H1 (cell line): ENCODE measurements around the gene GASK1B. TPM values are rescaled to one million over a fixed set of nuclear protein-coding genes. Genes with fewer than 3 reads are reported as not detected.

ENCODE experiments used
- CTCF ChIA-PET: fragments of 300-600 bp; sonication (Branson Sonifier 250); formaldehyde crosslinking; loops from one replicate; lab custom pipeline; 2021; ENCODE audit not compliant: partially characterized antibody; lab: Charles Lee
- POLR2A ChIA-PET: fragments of 300-600 bp; sonication (Branson Sonifier 250); formaldehyde crosslinking; loops from one replicate; lab custom pipeline; 2021; ENCODE audit warnings: inconsistent platforms; ENCODE audit not compliant: partially characterized antibody; lab: Charles Lee
- DNase-seq, 2 experiments: peaks; one replicate each; pipeline versions ENCODE4 v3.0.0 to v3.0.0-alpha.2; 2010 to 2022; ENCODE audit warnings: low spot score in 2 of 2, low read depth in 1 of 2, mixed read lengths in 1 of 2
- FAIRE-seq: peaks from 2 replicates; lab custom pipeline; 2011; peaks lifted over from hg19 to GRCh38; lab: Jason Lieb, UNC
- H2AFZ ChIP-seq: 2 replicates; pipeline ENCODE4 v1.8.1; 2012; ENCODE audit warnings: low read length, inconsistent platforms
- H2AK5ac ChIP-seq: 2 replicates; pipeline ENCODE4 v1.6.1; 2013; ENCODE audit warnings: low read depth, low read length
- H2BK120ac ChIP-seq: replicated peaks from 2 replicates; pipeline ENCODE3; 2013; ENCODE audit warnings: low read depth, low read length, inconsistent platforms
- H2BK12ac ChIP-seq: 2 replicates; pipeline ENCODE4 v1.6.1; 2013; ENCODE audit warnings: low read depth, low read length
- H2BK15ac ChIP-seq: 2 replicates; pipeline ENCODE4 v1.6.1; 2013; ENCODE audit warnings: low read length
- H2BK20ac ChIP-seq: 2 replicates; pipeline ENCODE4 v1.6.1; 2013; ENCODE audit warnings: low read length
- H2BK5ac ChIP-seq: 2 replicates; pipeline ENCODE4 v1.6.1; 2013; ENCODE audit warnings: low read depth, low read length
- H3K14ac ChIP-seq: 2 replicates; pipeline ENCODE4 v1.6.1; 2013; ENCODE audit warnings: inconsistent platforms; ENCODE audit not compliant: insufficient read length
- H3K18ac ChIP-seq: 2 replicates; pipeline ENCODE4 v1.6.1; 2013; ENCODE audit warnings: low read length; ENCODE audit errors: extremely low read depth
- H3K23ac ChIP-seq: 2 replicates; pipeline ENCODE4 v1.6.1; 2013; ENCODE audit warnings: inconsistent platforms; ENCODE audit not compliant: insufficient read length
- H3K23me2 ChIP-seq: 2 replicates; pipeline ENCODE4 v1.6.1; 2013; ENCODE audit warnings: low read depth, low read length
- H3K27ac ChIP-seq: 2 replicates; pipeline ENCODE4 v1.6.1; 2011; ENCODE audit warnings: low read depth, low read length, inconsistent platforms
- H3K27me3 ChIP-seq, 4 experiments: replicated peaks in 1 of 4; 1 replicate in 1 of 4; 2 replicates in 3 of 4; pipeline versions ENCODE4 v1.6.1 to v1.8.1; 2011 to 2013; ENCODE audit warnings: low read length in 3 of 4, mild to moderate bottlenecking in 3 of 4, inconsistent platforms in 2 of 4, mixed read lengths in 2 of 4, moderate library complexity in 1 of 4; ENCODE audit not compliant: control insufficient read depth in 3 of 4, insufficient read depth in 3 of 4; ENCODE audit errors: extremely low read depth in 1 of 4
- H3K36me3 ChIP-seq, 4 experiments: 2 replicates each; pipeline versions ENCODE4 v1.6.1 to v1.8.1; 2011 to 2013; ENCODE audit warnings: mild to moderate bottlenecking in 4 of 4, low read length in 3 of 4, moderate library complexity in 2 of 4, control low read depth in 1 of 4, inconsistent platforms in 1 of 4; ENCODE audit not compliant: insufficient read depth in 4 of 4, control insufficient read depth in 2 of 4
- H3K4ac ChIP-seq: replicated peaks from 2 replicates; pipeline ENCODE3; 2013; ENCODE audit warnings: low read length, low read depth, mixed read lengths, inconsistent platforms; ENCODE audit not compliant: insufficient read length
- H3K4me1 ChIP-seq, 4 experiments: replicated peaks in 1 of 4; 1 replicate in 1 of 4; 2 replicates in 3 of 4; pipeline versions ENCODE4 v1.6.1 to v1.8.1; 2011 to 2013; ENCODE audit warnings: low read length in 3 of 4, inconsistent platforms in 2 of 4, mixed read lengths in 1 of 4; ENCODE audit not compliant: insufficient read depth in 4 of 4, control insufficient read depth in 3 of 4
- H3K4me2 ChIP-seq, 2 experiments: 2 replicates each; pipeline versions ENCODE4 v1.6.1 to v1.8.1; 2011 to 2013; ENCODE audit warnings: low read depth in 2 of 2, low read length in 2 of 2, control low read depth in 1 of 2, inconsistent platforms in 1 of 2, mild to moderate bottlenecking in 1 of 2; ENCODE audit not compliant: insufficient read depth in 1 of 2
- H3K4me3 ChIP-seq, 4 experiments: fragments of 200-600, 300-600 bp in 1 of 4; sonication (generic), shearing (Covaris generic), sonication (Bioruptor Twin) in 1 of 4; 2 replicates each; pipeline versions ENCODE4 v1.5.1 to v1.8.1; 2011 to 2016; ENCODE audit warnings: low read length in 4 of 4, low read depth in 3 of 4, control low read depth in 2 of 4, inconsistent platforms in 2 of 4, mild to moderate bottlenecking in 2 of 4, mixed read lengths in 1 of 4, moderate library complexity in 1 of 4; ENCODE audit not compliant: insufficient read depth in 2 of 4; ENCODE audit errors: extremely low read depth in 1 of 4
- H3K56ac ChIP-seq: replicated peaks from 2 replicates; pipeline ENCODE3; 2013; ENCODE audit warnings: low read depth, mild to moderate bottlenecking, mixed read lengths, low read length, inconsistent platforms; ENCODE audit not compliant: insufficient read length
- H3K79me1 ChIP-seq: 2 replicates; pipeline ENCODE4 v1.6.1; 2013; ENCODE audit warnings: low read depth, low read length, control low read depth
- H3K79me2 ChIP-seq, 2 experiments: 2 replicates each; pipeline versions ENCODE4 v1.6.1 to v1.8.1; 2012 to 2013; ENCODE audit warnings: low read length in 2 of 2, mild to moderate bottlenecking in 2 of 2, inconsistent platforms in 1 of 2; ENCODE audit not compliant: insufficient read depth in 2 of 2, control insufficient read depth in 1 of 2
- H3K9ac ChIP-seq, 4 experiments: replicated peaks in 1 of 4; 1 replicate in 1 of 4; 2 replicates in 3 of 4; pipeline versions ENCODE4 v1.6.1 to v1.8.1; 2011 to 2013; ENCODE audit warnings: low read depth in 3 of 4, low read length in 3 of 4, control low read depth in 2 of 4, mild to moderate bottlenecking in 2 of 4, moderate library complexity in 2 of 4, inconsistent platforms in 1 of 4; ENCODE audit errors: extremely low read depth in 1 of 4
- H3K9me3 ChIP-seq, 2 experiments: 2 replicates each; pipeline versions ENCODE4 v1.6.1 to v1.8.1; 2012 to 2013; ENCODE audit warnings: mild to moderate bottlenecking in 2 of 2, moderate library complexity in 2 of 2, control low read depth in 1 of 2, inconsistent platforms in 1 of 2, low read depth in 1 of 2, low read length in 1 of 2, mixed read lengths in 1 of 2; ENCODE audit not compliant: insufficient read depth in 2 of 2
- H4K20me1 ChIP-seq, 2 experiments: replicated peaks in 1 of 2; 2 replicates each; pipeline versions ENCODE3 to v1.8.1; 2011 to 2013; ENCODE audit warnings: inconsistent platforms in 2 of 2, low read length in 2 of 2, mild to moderate bottlenecking in 1 of 2; ENCODE audit not compliant: insufficient read depth in 2 of 2, control insufficient read depth in 1 of 2
- H4K5ac ChIP-seq: 2 replicates; pipeline ENCODE4 v1.6.1; 2013; ENCODE audit warnings: low read length, low read depth, mixed read lengths, inconsistent platforms; ENCODE audit not compliant: insufficient read length
- H4K8ac ChIP-seq: 2 replicates; pipeline ENCODE4 v1.8.0; 2013; ENCODE audit warnings: mild to moderate bottlenecking, moderate library complexity, low read length, inconsistent platforms; ENCODE audit not compliant: insufficient read depth; ENCODE audit errors: extremely low read depth
- H4K91ac ChIP-seq: replicated peaks from 2 replicates; pipeline ENCODE3; 2013; ENCODE audit warnings: low read length, mixed read lengths, inconsistent platforms; ENCODE audit not compliant: insufficient read length
- ATF3 ChIP-seq: IDR thresholded peaks from 2 replicates; pipeline ENCODE4 v1.6.1; 2011; ENCODE audit warnings: low read depth, mild to moderate bottlenecking, low read length; ENCODE audit not compliant: insufficient read depth
- BACH1 ChIP-seq: IDR thresholded peaks from 2 replicates; pipeline ENCODE4 v1.6.1; 2012; ENCODE audit warnings: low read length, improper control_type of control experiment
- BRCA1 ChIP-seq: IDR thresholded peaks from 2 replicates; pipeline ENCODE4 v1.6.1; 2012; ENCODE audit warnings: low read depth, low read length, improper control_type of control experiment
- EGR1 ChIP-seq: IDR thresholded peaks from 2 replicates; pipeline ENCODE4 v1.6.1; 2011; ENCODE audit warnings: low read depth, low read length, borderline replicate concordance
- JUN ChIP-seq: IDR thresholded peaks from 2 replicates; pipeline ENCODE4 v1.6.1; 2011; ENCODE audit warnings: low read depth, mild to moderate bottlenecking, improper control_type of control experiment, low read length
- RAD21 ChIP-seq, 2 experiments: IDR thresholded peaks in 1 of 2; conservative IDR thresholded peaks in 1 of 2; 2 replicates each; pipeline ENCODE4 v1.6.1; 2011; ENCODE audit warnings: low read depth in 2 of 2, low read length in 2 of 2, improper control_type of control experiment in 1 of 2, inconsistent platforms in 1 of 2, mild to moderate bottlenecking in 1 of 2, moderate library complexity in 1 of 2
- RNF2 ChIP-seq: fragments of 200-900, 300-1000 bp; sonication (generic); IDR thresholded peaks from 2 replicates; pipeline ENCODE4 v1.7.1; 2016; ENCODE audit warnings: borderline replicate concordance, low read depth, mild to moderate bottlenecking, antibody characterized with exemption, low read length; ENCODE audit not compliant: poor library complexity, severe bottlenecking; ENCODE audit errors: missing control alignments
- SIRT6 ChIP-seq: IDR thresholded peaks from one replicate; pipeline ENCODE4 v1.7.1; 2012; ENCODE audit warnings: low read length, inconsistent platforms
- TEAD4 ChIP-seq: IDR thresholded peaks from 2 replicates; pipeline ENCODE4 v1.6.1; 2012; ENCODE audit warnings: low read depth, low read length, inconsistent platforms, mixed read lengths
- WGBS, 2 experiments: shearing (Covaris generic) in 1 of 2; methylation state at CpG; one replicate each; pipeline versions ENCODE4 v1.1.6 to v1.1.7; 2013 to 2015; ENCODE audit warnings: low lambda C conversion rate in 2 of 2, mixed read lengths in 2 of 2, inconsistent platforms in 1 of 2, low coverage in 1 of 2, missing lambda C conversion rate in 1 of 2; ENCODE audit not compliant: insufficient replicate concordance in 2 of 2, insufficient coverage in 1 of 2, insufficient read length in 1 of 2; ENCODE audit errors: extremely low coverage in 1 of 2, missing lambda C conversion rate in 1 of 2; 5-methylcytosine and 5-hydroxymethylcytosine counted together
- polyA plus RNA-seq, 7 experiments: library from polyadenylated mRNA; depleted of rRNA in 3 of 7; stranded (reverse) in 5 of 7; unstranded in 2 of 7; fragments of >200 nt in 5 of 7; fragments of 200-250 nt in 2 of 7; gene quantifications; 1 replicate in 5 of 7; 2 replicates in 1 of 7; 4 replicates in 1 of 7; pipeline versions ENCODE4 v1.2.1 to v1.2.3, GENCODE V29; 2011 to 2013; ENCODE audit warnings: missing spikeins in 2 of 7, mixed read lengths in 2 of 7
- total RNA-seq: library from RNA; stranded (reverse); fragmentation: NEBNext Ultra II Directional; extraction: Animal tissue kit (Norgen Biotek cat#: 25700); gene quantifications from 2 replicates; pipeline ENCODE4 v1.2.1, GENCODE V29; 2021

GASK1B gene
- total and polyA plus RNA-seq, 2 of the 8 experiments (the other 6 are each of a cell fraction or from before 2014, with no cell fraction given), result not detected

GRCh38 chr4:158147151-158147550 is 25.7 kb downstream of the GASK1B start:
- Histone ChIP-seq H3K79me2 (no peaks in the 10 kb centered on the region), H3K4ac (no peak overlapping the region), H2BK15ac (no peak overlapping the region), H2AK5ac (no peak overlapping the region), H4K8ac (no peak overlapping the region), H3K27me3 (no peaks in the 10 kb centered on the region), H3K23me2 (no peaks in the 10 kb centered on the region), H2BK12ac (no peak overlapping the region), H3K4me3 (no peak overlapping the region), H3K36me3 (no peaks in the 10 kb centered on the region), H3K79me1 (no peaks in the 10 kb centered on the region), H3K4me1 (no peaks in the 10 kb centered on the region), H2BK5ac (no peak overlapping the region), H2BK20ac (no peak overlapping the region), H3K9me3 (no peaks in the 10 kb centered on the region), H3K27ac (no peak overlapping the region), H3K14ac (no peak overlapping the region), H3K23ac (no peak overlapping the region), H3K56ac (no peak overlapping the region), H3K9ac (no peak overlapping the region), H2AFZ (no peak overlapping the region), H2BK120ac (no peak overlapping the region), H4K20me1 (no peaks in the 10 kb centered on the region), H3K4me2 (no peak overlapping the region), H4K5ac (no peak overlapping the region), H3K18ac (no peak overlapping the region), H4K91ac (no peak overlapping the region)
- ChIA-PET CTCF (interaction anchor here (0.6 to 2.5 kb wide), 2 partner anchors 24 kb away, joined by 3 to 15 read pairs; no protein-coding TSS in a partner anchor), POLR2A (no interaction called here)
- DNase-seq (no peak), FAIRE-seq (no peak)
- 89% methylated on average over 3 of the region's 3 CpGs; no CpG with 5 or more reads in 1 of the 2 experiments for WGBS, 2 experiments
- no peak for TF ChIP-seq EGR1
- TF ChIP-seq BRCA1, result no peak
- TF ChIP-seq TEAD4, result no peak
- no peak for TF ChIP-seq ATF3
- TF ChIP-seq JUN, result no peak
- no peak for TF ChIP-seq RNF2
- no peak for TF ChIP-seq BACH1
- no peak for TF ChIP-seq RAD21 (IDR thresholded peaks at IDR 0.05 in 1 of 2, conservative IDR thresholded peaks at IDR 0.05 in 1 of 2; ENCODE audit: low read depth in 2 of 2, low read length in 2 of 2)
- TF ChIP-seq SIRT6, result no peak
- TF ChIP-seq, all 59 proteins: peak for 0
